Measurements from ENCODE around the gene PRR18.
A peak's percentile ranks its signal among the peaks of the same experiment; 100 is the strongest.

The PRR18 gene

DNA sequence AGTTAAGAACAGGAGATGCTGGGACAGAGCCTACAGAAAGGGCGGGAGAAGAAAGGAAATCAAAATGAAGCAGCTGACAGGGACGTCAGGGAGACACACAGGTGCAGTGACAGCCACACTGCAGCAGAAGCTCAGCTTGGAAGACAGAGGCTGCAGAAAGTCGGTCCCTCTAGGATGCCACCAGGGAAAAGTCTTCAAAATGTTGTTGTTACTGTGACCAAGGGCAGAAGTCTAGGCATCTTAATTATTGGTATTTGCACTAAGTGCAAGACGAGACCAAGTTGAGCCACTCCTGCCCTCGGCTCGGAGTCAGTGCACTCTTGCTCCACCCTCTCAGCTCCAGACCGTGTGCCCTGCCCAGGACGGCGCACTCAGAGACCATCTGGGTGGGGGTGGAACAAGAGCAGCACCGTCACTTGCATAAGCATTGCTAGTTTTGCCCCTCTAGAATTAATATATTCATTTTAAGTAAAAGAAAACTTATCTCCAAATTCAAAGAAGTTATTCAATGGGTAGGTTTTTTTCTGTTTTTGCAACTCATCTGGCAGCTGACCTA is 2.6 kb downstream of the PRR18 start:
- no peak for DNase-seq (ENCODE audit: low read depth)

DNA sequence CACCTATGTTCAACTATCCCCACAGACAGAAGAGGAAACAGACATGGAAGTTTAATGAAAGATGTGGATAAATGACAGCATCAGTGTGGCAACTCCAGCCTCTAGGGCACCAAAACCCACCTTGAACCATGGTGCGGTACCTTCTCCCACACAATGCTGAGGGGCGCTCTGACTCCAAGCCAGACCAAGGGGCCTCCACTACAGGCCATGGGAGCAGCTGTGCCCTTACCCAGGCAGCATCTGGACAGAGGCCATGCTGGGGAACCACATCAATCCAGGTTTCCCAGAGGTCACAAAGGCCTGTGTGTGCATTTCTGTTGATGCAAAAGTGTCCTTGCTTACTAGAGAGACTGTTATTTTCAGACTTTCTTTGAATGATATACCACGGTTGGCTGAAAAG is 4.1 kb downstream of the PRR18 start:
- DNase-seq (ENCODE audit: low read depth) = no peak

GRCh38 chr6:166301611-166302529 is 6.3 kb downstream of the PRR18 start:
- no peak for DNase-seq (ENCODE audit: low read depth)

- no peak for DNase-seq (ENCODE audit: low read depth)
These were observed 7.7 kb downstream of the PRR18 start for GRCh38 chr6:166300357-166300987.

- DNase-seq (ENCODE audit: low read depth) = no peak
These were observed 10.6 kb downstream of the PRR18 start for GRCh38 chr6:166297606-166298005.

DNA sequence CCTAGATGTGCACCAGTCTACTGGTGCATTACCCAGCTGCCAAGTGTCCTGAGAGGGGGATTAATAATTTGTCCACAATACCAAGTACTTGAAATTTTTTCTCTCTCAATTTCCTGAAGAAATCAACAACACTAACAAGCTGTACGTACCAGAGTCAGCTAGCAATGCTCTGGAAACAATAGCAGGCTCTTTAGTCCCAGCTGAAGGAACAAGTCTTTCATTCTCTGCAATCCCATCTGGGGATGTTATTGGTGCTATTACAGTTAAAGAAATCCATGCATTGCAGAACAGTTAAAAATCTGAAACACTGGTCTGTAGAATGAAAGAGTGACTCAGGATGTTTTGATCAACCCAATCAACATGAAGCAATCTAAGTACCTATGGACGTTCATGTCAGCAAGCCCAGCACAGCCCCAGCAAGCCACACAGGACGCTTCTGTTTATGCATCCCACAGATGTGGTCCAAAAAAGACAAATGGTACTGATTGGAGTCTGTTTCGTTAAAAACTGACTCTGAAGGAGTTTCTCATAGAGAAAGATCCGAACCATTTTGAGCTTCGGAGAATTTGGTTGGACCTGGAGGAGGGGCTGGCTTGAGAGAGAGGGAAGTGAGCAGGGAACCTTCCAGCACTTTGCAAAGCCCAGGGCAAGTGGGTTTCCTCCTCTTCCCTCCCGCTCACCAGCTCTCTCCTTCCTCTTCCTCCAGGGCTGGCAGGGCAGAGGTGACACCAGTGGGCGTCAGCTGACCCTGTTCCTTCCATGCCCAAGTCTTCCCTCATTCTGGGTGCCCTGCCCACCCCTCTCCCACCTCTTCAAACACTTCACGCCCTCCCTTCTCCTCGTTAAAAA is 11.9 kb downstream of the PRR18 start:
- DNase-seq (ENCODE audit: low read depth) = no peak

- DNase-seq (ENCODE audit: low read depth) = no peak
These were observed 14.2 kb downstream of the PRR18 start for GRCh38 chr6:166293731-166294584.

GRCh38 chr6:166289207-166290060 is 18.8 kb downstream of the PRR18 start:
- DNase-seq (ENCODE audit: low read depth) = no peak

DNA sequence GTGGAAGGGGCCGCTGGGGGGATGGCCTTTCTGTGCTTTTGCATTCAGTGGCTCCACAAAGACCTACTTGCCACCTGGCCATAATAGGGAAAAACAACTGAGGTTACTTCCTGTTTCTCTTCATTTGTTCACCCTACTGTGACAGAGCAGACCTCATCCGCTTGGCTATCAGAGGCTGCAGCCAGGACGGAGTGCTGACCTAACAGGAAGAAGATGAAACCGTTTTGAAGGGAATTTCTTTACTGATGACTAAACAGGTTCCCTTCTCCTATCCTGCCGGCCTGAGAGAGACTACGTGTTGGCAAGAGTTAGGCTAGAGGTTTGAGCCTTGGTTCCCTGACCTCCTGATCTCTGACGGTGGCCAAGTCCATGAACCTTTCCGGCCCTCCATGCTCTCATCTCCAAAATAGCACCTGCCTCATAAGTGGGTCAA is 21.3 kb downstream of the PRR18 start:
- DNase-seq (ENCODE audit: low read depth) = no peak

- DNase-seq (ENCODE audit: low read depth) = no peak
These were observed 23.0 kb downstream of the PRR18 start for GRCh38 chr6:166285233-166285632.

DNA sequence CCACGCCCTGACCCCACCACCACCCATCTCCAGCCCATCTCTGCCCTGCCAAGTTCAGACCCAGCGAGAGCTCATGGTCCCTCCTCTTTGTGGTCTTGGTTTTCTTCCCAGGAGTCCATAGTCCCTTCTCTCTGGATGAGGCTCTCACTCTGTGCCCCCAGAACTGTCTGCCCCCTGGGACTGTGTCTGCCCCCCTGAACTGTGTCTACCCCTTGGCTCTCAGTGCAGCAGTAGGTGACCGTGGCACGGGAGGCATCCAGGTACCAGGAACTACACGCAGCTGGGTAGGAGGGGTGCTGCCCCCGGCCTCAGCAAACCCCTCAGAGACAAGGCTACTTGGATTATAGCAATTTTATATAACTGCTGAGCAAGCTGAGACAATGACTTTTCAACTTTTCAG is 23.6 kb downstream of the PRR18 start:
- no peak for DNase-seq (ENCODE audit: low read depth)

DNA sequence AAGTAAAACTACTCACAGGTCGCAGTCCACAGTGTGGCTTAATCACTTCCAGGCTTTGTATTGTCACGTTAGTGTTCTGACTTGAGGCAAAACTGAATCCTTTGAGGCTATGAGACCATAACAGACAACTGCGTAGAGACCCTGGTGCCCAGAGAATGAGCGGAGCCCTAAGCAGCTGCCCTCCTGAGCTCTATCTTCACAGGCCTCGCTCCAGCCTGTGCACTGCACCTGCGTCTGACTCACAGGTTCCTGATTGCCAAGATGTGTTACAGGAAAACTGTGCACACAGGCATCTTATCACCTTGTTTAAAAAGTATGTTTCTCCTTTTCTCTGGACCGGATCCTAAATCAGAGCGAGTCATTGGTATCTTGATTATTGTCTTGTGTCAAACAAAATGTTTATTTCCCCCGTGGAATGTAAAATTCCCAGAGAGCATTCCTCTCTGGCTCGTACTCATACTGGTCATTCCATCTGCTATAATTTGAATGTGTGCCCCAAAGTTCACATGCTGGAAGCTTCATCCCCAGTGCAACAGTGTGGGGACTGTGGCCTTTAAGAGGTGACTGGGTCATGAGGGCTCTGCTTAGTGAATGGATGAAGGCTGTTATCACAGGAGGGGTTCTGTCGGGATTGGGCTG is 25.7 kb downstream of the PRR18 start:
- no peak for DNase-seq (ENCODE audit: low read depth)

DNA sequence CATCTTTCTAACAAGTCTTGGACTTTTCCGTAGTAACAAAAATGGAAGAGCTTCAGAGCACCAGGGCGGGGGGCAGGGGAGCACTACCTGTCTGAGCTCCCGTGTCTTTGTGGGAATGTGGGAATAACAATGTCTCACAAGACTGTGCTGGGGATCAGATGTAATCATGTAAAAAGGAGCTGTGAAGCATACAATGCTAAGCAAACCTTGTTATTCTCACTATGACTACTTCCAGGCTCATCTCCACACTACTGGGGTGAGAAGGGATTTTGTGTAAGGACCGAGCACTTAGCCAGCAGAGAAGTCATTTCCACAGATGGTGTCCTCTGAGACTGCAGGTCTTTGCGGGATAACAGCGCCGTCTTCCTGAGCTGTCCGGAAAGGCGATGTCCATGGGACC is 27.1 kb downstream of the PRR18 start:
- no peak for DNase-seq (ENCODE audit: low read depth)

DNA sequence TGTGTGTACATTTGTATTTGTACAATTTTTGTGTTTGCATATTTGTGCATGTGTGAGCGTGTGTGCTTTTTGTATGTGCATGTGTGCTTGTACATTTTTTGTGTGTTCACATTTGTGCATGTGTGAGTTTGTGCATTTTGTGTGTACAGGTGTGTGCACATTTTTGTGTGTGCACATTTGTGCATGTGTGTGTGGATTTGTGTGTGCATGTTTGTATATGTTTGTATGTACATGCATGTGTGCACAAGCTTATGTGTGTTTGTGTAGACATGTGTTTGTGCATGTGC is 28.9 kb downstream of the PRR18 start:
- no peak for DNase-seq (ENCODE audit: low read depth)

- DNase-seq (ENCODE audit: low read depth) = no peak
These were observed 29.4 kb downstream of the PRR18 start for GRCh38 chr6:166278579-166279392.

DNA sequence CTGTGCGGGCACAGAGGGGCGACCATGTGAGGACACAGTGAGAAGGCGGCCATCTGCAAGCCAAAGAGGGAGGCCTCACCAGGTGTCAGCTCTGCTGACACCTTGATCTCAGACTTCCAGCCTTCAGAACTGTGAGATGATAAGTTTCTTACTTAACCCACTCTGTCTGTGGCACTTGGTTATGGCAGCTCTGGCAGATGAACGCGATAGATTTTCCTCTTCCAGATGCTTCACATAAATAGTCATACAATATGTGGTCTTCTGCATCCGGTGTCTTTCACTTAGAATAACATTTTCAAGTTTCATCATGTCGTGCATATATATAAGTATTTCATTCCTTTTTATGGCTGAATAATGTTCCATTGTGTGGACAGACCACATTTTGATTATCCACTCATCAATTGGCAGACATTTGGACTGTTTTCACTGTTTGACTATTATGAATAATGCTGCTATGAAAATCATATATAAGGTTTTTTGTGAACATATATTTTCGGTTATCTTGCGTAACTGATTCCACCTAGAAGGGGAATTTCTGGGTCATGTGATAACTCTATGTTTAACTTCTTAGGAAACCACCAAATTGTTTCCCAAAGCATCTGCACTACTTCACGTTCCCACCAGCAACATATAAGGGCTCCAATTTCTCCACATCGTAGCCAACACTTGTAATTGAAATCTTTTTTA is 30.2 kb downstream of the PRR18 start:
- DNase-seq (ENCODE audit: low read depth) = no peak

DNA sequence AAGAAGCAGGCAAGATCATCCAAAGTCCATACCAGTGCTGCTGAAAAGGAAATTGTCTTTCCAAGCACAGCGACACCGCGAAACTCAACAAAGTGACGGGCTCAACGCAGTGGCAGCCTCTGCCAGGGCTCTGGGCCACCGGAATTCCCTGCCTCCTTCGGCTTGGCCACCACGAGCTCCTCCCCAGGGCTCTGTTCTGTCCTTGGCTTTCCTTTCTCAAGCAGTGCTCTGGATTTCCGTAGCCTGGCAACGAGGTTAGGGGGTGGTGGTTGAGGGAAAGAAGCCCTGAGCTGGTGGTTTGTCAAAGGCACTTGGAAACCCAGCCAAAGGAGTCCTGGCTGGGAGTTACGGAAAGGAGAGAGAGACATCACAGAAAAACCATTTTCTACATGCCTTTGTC is 31.2 kb downstream of the PRR18 start:
- no peak for DNase-seq (ENCODE audit: low read depth)

DNA sequence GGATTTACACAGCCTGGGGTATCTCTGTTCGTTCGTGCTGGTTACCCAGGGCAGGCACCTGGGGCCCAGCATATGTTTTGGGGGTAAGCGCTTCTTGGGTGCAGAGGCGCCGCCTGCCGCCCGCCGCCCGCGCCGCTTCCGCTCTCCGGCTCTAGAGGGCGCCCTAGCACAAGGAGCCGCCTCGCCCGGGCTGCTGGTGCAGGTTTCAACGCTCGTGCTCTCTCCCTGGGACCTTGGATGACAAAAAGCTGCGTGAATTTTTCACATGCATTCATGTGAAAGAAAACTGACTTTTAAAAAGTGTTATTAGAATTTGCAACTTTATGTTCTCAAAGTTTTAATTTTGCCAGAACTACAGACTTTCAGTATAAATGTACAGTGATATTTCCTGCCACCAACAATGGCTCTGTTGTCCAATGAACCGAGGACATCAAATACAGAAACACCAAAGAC is 32.5 kb downstream of the PRR18 start:
- peak; percentile 62 for DNase-seq (ENCODE audit: low read depth)

Data from stimulated activated CD8-positive, alpha-beta memory T cell treated with anti-CD3 and anti-CD28 coated beads, Interleukin-7, amount 100 ng/mL, for 24 hours (primary cell).